WTC11 (cell line): ENCODE measurements around the gene PDLIM4.

Source experiments
- ZNF138 ChIP-seq: sonication (generic); formaldehyde crosslinking; conservative IDR thresholded peaks from 2 replicates; pipeline ENCODE4 v1.8.1; 2022; ENCODE audit warnings: mild to moderate bottlenecking, moderate library complexity, missing genetic modification reagents
- TF ChIP-seq, protein P1 (sequence below): fragments of 200-600 bp; IDR thresholded peaks from 2 replicates; pipeline ENCODE4 v1.8.0; 2022; ENCODE audit warnings: antibody characterized with exemption
- TF ChIP-seq, protein P2 (sequence below): sonication (generic); formaldehyde crosslinking; IDR thresholded peaks from 2 replicates; pipeline ENCODE4 v1.8.0; 2022; ENCODE audit warnings: mild to moderate bottlenecking, missing genetic modification reagents

DNA sequence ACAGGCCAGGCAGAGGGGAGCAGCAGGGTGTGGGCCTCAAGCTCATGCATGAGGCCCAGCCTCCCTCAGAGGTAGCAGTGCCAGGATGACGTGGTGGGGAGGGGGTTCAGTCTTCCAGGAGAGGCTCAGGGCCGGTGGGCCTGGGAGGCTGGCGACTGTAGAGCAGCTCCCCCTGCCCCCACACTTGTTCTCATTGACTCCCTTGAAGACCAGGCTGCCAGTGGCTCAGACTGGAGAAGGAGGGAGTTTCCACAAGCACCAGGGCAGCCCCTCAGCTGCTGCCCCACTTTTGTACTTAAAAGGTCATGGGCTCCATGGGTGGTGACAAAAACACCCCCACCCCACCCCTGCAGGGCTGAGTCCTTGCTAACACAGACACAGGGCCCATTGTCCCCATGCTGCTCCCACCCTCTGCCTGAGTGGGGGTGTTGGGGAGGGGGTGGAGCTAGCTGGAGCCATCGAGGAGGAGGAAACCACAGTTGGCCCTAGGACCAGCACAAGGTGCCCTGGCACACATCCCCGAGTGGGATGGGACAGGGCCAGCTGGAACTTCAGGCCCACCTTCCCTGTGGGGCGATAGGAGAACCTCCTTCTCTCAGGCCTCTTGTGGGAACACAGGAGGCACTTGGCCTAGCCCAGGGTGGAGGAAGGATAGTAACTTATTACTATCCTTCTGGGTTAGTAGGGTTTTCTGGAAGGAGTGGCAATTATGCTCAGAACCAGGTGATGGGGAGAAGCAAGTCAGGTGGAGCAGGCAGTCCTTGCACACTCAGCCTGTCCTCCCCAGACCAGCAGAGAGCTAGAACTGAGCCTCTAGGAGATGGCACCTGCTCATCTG is 10.7 kb downstream of the PDLIM4 start:
- TF ChIP-seq, protein P1, sequence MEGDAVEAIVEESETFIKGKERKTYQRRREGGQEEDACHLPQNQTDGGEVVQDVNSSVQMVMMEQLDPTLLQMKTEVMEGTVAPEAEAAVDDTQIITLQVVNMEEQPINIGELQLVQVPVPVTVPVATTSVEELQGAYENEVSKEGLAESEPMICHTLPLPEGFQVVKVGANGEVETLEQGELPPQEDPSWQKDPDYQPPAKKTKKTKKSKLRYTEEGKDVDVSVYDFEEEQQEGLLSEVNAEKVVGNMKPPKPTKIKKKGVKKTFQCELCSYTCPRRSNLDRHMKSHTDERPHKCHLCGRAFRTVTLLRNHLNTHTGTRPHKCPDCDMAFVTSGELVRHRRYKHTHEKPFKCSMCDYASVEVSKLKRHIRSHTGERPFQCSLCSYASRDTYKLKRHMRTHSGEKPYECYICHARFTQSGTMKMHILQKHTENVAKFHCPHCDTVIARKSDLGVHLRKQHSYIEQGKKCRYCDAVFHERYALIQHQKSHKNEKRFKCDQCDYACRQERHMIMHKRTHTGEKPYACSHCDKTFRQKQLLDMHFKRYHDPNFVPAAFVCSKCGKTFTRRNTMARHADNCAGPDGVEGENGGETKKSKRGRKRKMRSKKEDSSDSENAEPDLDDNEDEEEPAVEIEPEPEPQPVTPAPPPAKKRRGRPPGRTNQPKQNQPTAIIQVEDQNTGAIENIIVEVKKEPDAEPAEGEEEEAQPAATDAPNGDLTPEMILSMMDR: no peak
- TF ChIP-seq, protein P2, sequence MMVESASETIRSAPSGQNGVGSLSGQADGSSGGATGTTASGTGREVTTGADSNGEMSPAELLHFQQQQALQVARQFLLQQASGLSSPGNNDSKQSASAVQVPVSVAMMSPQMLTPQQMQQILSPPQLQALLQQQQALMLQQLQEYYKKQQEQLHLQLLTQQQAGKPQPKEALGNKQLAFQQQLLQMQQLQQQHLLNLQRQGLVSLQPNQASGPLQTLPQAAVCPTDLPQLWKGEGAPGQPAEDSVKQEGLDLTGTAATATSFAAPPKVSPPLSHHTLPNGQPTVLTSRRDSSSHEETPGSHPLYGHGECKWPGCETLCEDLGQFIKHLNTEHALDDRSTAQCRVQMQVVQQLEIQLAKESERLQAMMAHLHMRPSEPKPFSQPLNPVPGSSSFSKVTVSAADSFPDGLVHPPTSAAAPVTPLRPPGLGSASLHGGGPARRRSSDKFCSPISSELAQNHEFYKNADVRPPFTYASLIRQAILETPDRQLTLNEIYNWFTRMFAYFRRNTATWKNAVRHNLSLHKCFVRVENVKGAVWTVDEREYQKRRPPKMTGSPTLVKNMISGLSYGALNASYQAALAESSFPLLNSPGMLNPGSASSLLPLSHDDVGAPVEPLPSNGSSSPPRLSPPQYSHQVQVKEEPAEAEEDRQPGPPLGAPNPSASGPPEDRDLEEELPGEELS: no peak
- TF ChIP-seq ZNF138 (CRISPR knock-in tag): no peak
